Umbilical cord (tissue), 2 donors: ENCODE measurements around the gene VPS37C. TPM values are rescaled to one million over a fixed set of nuclear protein-coding genes. Genes with fewer than 3 reads are reported as not detected.
"Not testable (repeated sequence)": the region's sequence is repeated elsewhere in the genome, so short reads cannot be mapped to it uniquely, and the experiment has no call there.

Experiments used
- DNase-seq: peaks from one replicate; pipeline ENCODE4 v3.0.0-alpha.2; 2015; ENCODE audit warnings: low spot score
- total RNA-seq: library from RNA; depleted of rRNA; stranded (reverse); fragments of >200 nt; gene quantifications from one replicate; pipeline ENCODE4 v1.2.3, GENCODE V29; 2014; ENCODE audit warnings: low replicate concordance; ENCODE audit not compliant: insufficient read depth

The VPS37C gene
- total RNA-seq, 1 donor from 2014 or later, result 11.1 TPM

- DNase-seq, result no peak
Measured at GRCh38 chr11:61174949-61175348, 13.7 kb upstream of the VPS37C start.

GRCh38 chr11:61174273-61174672 lies 13.0 kb upstream of the VPS37C start:
- no peak for DNase-seq

DNA sequence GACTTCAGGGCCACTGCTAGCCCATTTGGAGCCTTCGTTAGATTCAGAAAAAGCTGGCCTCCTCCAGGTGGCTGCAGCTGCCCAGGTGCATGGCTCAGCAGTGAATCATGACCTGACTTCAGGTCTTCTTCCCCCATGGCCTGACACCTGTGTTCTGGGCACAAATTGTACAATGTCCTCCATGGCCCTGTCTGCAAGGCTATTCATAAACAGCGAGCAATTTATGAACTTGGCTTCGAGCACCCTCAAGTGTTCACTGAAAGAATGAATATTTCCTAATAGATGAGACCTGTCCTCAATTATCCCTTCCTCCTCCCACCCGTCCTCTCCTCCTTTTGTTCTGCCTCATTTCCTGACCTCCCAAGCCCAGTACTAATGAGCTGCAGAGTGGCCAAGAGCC lies 12.2 kb upstream of the VPS37C start:
- DNase-seq, result no peak

- DNase-seq, result no peak
Measured at GRCh38 chr11:61172888-61173287, 11.7 kb upstream of the VPS37C start.

GRCh38 chr11:61172356-61172755 lies 11.1 kb upstream of the VPS37C start:
- no peak for DNase-seq

GRCh38 chr11:61171907-61172306 lies 10.7 kb upstream of the VPS37C start:
- DNase-seq, result no peak

GRCh38 chr11:61170566-61170965 lies 9.3 kb upstream of the VPS37C start:
- no peak for DNase-seq

DNA sequence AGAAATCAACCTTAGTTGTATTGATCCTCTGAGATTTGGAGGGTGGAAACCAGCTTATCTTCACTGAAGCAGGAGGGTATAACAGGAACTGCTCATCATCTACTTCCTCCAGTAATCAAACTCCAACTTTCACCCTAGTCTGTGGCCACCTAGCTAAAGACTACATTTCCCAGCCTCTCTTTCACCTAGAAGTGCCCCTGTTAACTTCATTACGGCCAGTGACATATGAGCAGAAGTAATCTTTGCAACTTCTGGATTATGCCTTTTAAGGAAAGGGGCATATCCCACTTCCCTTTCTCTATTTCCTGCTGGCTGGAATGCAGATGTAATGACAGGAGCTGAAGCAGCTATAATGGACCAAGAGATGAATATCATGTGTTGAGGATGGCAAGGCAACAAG lies 7.6 kb upstream of the VPS37C start:
- no peak for DNase-seq

DNA sequence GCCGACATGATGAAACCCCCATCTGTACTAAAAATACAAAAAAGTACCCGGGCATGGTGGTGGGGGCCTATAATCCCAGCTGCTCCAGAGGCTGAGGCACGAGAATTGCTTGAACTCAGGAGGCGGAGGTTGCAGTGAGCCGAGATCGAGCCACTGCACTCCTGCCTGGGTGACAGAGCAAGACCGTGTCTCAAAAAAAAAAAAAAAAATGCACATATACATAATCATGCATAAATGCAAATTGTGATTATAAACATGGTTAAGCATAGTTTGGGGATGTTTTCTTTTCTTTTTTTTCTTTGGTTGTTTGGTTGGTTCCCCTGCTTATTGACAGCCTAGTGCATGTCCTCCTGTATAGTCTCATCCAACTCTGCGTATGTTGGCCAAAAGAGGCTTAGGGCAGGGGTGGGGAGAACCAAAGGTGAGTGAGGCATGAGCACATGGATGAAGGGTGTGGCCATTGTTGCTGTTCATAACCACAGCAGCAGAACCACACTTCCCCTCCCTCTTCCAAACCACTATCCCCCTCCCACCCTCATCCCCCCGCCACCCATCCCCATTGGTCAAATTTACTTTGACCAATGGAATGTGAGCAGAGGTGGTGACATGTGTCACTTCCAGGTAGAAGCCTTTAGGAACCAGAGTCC lies 6.9 kb upstream of the VPS37C start:
- no peak for DNase-seq

GRCh38 chr11:61166331-61166730 lies 5.1 kb upstream of the VPS37C start:
- not testable (repeated sequence) for DNase-seq

GRCh38 chr11:61165785-61166184 lies 4.6 kb upstream of the VPS37C start:
- DNase-seq, result not testable (repeated sequence)

DNA sequence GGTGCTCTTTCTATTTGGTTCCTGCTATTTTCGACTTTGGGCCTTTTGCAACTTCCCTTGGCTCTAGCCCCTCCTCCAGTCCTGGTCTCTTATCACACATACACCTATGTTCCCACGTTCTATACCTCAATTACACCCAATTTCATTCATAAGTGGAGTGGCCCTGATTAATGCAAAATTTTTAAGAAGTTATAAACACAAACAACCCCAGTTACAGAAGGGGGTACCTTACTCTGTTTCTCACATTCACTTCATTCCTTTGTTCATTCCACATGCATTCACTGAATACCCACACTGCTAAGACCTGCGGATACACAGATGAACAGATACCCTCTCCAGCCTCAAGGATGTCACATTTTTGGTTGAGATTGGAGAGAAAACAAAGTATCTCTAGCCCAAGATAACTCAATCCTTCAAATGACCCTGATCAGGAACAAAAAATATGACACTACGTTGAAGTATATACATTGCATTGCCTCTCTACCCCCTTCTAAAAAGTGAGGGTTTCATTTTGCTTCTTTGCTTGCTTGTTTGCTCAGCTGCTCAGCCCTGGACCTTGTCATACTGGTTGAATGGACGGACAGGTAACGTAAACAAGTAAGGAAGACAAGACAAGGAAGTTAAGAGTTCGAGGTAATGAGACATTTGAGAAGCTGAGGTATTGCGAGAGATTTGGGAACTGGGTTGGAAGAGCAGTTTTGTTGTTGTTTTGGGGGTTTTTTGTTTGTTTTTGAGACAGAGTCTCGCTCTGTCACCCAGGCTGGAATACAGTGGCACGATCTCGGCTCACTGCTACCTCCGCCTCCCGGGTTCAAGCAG lies 3.6 kb upstream of the VPS37C start:
- no peak for DNase-seq

GRCh38 chr11:61163714-61164605 lies 2.7 kb upstream of the VPS37C start:
- no peak for DNase-seq

DNA sequence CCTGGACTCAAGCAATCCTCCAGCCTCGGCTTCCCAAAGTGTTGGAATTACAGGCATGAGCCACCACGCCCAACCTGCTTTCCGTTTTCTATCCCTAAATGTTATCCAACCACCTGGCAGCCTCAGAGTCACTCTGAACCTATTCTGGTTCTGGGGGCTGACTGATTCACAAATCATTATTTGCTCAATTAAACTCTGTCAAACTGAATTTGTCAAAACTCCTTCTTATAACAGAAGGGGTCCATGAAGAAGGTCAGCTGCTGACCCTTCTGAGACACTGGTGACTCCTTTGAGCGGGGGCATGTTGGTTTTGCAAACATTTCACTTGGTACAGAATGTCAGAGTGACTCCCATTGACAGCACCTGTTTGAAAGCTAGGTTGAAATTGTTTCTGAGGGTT lies 1.8 kb upstream of the VPS37C start:
- DNase-seq, result no peak

DNA sequence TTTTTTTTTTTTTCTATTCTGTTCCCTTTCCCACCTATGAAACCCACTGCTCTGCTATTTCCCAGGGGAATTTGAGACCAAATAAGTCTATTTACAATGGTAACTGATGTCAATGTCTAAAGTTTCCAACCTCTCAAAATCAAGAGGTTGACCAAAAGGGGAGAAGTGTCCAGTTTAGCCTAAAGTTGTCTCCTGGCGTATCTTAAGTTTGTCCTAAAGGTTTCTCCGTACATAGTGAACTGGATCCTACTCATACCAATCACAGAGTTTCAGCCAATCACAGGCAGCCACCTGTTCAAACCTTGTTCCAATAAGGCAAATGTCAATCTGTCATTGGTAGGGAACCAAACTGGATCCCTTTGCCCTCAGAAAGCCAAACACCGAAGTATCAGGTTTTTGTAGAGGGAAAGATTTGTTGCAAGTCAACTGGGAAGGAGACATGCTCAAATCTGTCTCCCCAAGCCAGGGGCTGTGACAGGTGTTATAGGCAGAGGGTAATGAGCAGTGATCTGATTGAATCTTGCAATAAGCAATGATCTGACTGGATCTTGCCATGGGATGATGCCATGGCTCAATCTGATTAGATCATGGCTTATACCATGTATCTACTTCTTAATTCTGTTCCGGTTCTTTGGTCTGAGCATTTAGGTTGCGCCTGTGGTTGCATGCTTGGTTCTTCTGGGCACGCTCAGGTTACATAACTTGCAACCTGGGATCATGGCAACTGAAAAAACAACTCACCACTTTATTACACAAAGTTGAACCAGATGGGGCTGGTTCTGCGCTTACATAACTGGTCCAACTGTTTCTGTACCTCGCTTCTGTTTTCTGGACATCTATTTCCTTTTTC lies 1.1 kb upstream of the VPS37C start:
- DNase-seq, result peak; percentile 47

DNA sequence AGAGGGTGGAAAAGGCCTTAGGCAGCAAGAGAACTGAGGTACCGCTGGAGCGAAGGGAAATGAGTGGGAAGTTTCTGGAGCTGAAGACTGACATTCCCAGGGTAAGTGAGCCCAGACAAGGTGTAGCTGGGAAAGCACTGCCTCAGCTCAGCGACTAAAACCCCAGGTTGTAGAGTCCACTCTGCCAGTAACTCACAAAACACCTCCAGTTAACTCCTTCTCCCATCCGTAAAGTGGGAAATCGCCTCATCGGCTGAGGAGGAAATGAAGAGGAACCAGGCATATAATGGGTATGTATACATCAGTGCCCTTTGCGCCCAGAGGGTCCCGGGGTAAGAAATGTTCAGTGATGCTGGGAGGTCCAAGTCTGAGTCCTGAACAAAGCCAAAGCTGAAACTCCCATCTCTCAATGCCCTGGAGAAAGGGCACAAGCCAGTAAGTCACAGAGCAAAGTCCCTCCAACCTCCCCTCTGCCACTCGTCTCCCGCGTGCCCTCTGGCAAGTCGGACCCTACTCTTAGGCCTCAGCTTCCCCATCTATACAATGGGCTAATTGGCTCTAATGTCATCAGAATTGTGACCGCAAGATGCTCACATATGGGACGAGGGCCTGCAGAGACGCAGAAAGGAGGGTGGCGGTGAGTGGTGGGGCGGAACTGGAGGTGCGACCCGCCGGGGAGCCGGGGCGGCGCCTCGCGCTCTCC lies 588 bp downstream of the VPS37C start:
- no peak for DNase-seq

GRCh38 chr11:61158691-61159381 lies 2.4 kb downstream of the VPS37C start:
- DNase-seq, result peak; percentile 71

DNA sequence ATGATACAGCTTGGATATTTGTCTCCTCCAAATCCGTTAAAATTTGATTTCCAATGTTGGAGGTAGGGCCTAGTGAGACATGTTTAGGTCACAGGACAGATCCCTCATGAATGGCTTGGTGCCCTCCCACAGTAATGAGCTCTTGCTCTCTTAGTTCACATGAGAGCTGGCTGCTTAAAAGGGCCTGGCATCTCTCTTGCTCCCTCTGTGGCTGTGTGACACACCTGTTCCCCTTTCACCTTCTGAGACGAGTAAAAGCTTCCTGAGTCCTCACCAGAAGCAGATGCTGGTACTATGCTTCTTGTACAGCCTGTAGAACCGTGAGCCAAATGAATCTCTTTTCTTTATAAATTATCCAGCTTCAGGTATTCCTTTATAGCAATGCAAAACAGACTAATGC lies 3.5 kb downstream of the VPS37C start:
- DNase-seq, result no peak

GRCh38 chr11:61155741-61156140 lies 5.5 kb downstream of the VPS37C start:
- DNase-seq, result no peak

GRCh38 chr11:61155312-61155711 lies 5.9 kb downstream of the VPS37C start:
- DNase-seq, result no peak
